HUES64 (cell line): Measurements from ENCODE around the gene MRPL17.

Source experiments
- H3K27ac ChIP-seq: 2 replicates; pipeline ENCODE4 v1.7.0; 2013; ENCODE audit warnings: low read depth, low read length, inconsistent platforms
- H3K27me3 ChIP-seq: 2 replicates; pipeline ENCODE4 v1.6.1; 2013; ENCODE audit warnings: mild to moderate bottlenecking, low read length; ENCODE audit not compliant: insufficient read depth
- H3K36me3 ChIP-seq: 2 replicates; pipeline ENCODE4 v1.6.1; 2013; ENCODE audit warnings: mild to moderate bottlenecking, low read length; ENCODE audit not compliant: insufficient read depth
- H3K4me1 ChIP-seq: 2 replicates; pipeline ENCODE4 v1.6.1; 2013; ENCODE audit warnings: mild to moderate bottlenecking, low read length, moderate library complexity; ENCODE audit not compliant: insufficient read depth
- H3K4me3 ChIP-seq: 2 replicates; pipeline ENCODE4 v1.5.1; 2013; ENCODE audit warnings: mild to moderate bottlenecking, low read length, moderate library complexity
- H3K9ac ChIP-seq: 2 replicates; pipeline ENCODE4 v1.6.1; 2013; ENCODE audit warnings: mild to moderate bottlenecking, low read depth, low read length
- H3K9me3 ChIP-seq: 2 replicates; pipeline ENCODE4 v1.6.1; 2013; ENCODE audit warnings: low read depth, low read length; ENCODE audit not compliant: insufficient read depth
- WGBS: fragments of 150-250, 120-280 bp; methylation state at CpG from one replicate; pipeline ENCODE4 v1.1.7; 2013; ENCODE audit warnings: missing lambda C conversion rate; 5-methylcytosine and 5-hydroxymethylcytosine counted together

Gene MRPL17

GRCh38 chr11:6640985-6641701 is 42.0 kb downstream of the MRPL17 start:
- Histone ChIP-seq H3K4me1 (no peaks in the 10 kb centered on the region), H3K9ac (no peak overlapping the region), H3K4me3 (no peak overlapping the region), H3K9me3 (no peaks in the 10 kb centered on the region), H3K27ac (no peak overlapping the region), H3K27me3 (no peaks in the 10 kb centered on the region), H3K36me3 (no peaks in the 10 kb centered on the region)
- WGBS = 96% methylated on average over 26 of the region's 26 CpGs

DNA sequence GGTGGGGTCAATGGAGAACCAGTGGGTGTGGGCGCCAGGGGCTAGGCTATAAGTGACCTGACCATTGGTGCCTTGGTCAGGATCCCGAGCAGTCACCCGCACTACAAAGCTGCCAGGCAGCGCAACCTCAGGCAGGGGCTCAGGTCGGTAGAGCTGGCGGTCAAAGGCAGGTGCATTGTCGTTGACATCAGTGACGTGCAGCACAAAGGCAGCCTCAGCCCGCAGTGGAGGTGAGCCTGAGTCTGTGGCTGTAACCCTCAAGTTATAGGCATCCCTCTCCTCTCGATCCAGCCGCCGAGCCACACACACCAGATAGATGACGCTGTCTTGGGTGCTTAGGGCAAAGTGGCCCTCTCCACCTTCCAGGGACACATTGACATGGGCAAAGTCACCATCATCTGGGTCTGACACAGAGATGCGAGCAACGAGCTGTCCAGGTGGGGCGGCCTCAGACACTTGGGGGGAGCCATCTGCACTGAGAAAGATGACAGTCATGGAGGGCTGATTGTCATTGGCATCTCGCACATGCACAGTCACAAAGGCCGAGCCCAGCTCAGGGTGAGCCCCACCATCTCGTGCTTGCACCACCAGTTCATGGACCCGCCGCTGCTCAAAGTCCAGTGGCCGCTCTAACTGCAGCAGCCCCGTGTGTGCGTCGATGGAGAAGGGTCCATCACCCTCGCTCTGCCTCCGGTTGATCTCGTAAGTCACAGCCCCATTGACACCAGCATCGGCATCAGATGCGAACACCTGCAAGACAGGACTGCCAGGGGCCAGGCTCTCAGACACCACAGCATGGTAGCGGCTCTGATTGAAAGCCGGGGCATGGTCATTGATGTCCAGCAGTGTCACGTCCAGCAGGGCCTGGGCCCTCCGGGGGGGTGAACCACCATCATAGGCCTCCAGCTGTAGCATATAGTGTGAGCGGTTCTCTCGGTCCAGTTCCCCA is 42.8 kb downstream of the MRPL17 start:
- no peaks in the 10 kb centered on the region for H3K4me1 ChIP-seq
- H3K9ac ChIP-seq = no peak overlapping the region
- 96% methylated on average over 36 of the region's 36 CpGs for WGBS
- no peaks in the 10 kb centered on the region for H3K9me3 ChIP-seq
- H3K36me3 ChIP-seq = no peaks in the 10 kb centered on the region
- no peak overlapping the region for H3K4me3 ChIP-seq
- H3K27ac ChIP-seq = no peak overlapping the region
- no peaks in the 10 kb centered on the region for H3K27me3 ChIP-seq

DNA sequence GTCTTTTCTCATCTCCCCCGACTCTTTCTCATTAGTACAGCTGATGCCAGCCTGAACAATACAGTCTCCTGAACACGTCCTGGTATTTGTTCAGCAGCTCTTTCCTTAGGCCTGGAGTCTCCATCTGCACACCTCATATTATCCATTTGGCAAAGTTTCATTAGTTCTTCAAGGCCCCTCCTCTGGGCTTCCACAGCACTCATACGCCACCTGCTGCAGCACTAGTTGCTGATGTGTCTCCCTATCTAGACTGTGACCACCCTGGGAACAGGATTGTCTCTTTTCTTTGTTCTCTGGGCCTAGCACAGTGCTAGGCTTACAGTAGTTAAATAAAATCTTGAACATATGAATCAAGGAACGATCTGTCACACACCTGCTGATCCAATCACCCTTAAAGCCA is 44.7 kb downstream of the MRPL17 start:
- H3K9ac ChIP-seq = no peak overlapping the region
- no peak overlapping the region for H3K4me3 ChIP-seq
- H3K27me3 ChIP-seq = no peaks in the 10 kb centered on the region
- H3K27ac ChIP-seq = no peak overlapping the region
- H3K4me1 ChIP-seq = no peaks in the 10 kb centered on the region
- H3K36me3 ChIP-seq = no peaks in the 10 kb centered on the region
- WGBS = 88% methylated on average over 4 of the region's 4 CpGs
- no peaks in the 10 kb centered on the region for H3K9me3 ChIP-seq

DNA sequence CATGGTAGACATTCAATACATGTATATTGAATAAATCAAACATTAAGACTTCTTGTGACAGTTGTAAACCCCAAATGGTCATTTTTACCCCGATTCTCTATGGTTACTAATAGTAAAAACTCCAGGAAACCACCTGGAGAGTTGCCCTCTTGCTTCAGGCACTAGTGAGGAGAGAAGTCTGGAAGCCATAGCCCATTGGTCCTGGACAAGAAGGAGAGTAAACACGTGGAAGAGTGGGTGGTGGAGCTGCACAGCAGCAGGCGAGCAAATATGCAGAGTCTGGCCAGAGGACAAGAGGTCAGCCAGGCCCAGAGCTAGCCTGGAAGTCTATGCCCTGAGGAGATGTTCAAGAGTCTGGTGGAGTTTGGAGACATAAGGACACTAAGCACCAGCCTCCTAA is 45.3 kb downstream of the MRPL17 start:
- H3K4me1 ChIP-seq = no peaks in the 10 kb centered on the region
- no peak overlapping the region for H3K9ac ChIP-seq
- no peak overlapping the region for H3K4me3 ChIP-seq
- no peaks in the 10 kb centered on the region for H3K27me3 ChIP-seq
- no peaks in the 10 kb centered on the region for H3K9me3 ChIP-seq
- no peaks in the 10 kb centered on the region for H3K36me3 ChIP-seq
- no peak overlapping the region for H3K27ac ChIP-seq
- 79% methylated on average over 3 of the region's 3 CpGs for WGBS

GRCh38 chr11:6636480-6636879 is 46.7 kb downstream of the MRPL17 start:
- no peak overlapping the region for H3K9ac ChIP-seq
- no peak overlapping the region for H3K27ac ChIP-seq
- no peaks in the 10 kb centered on the region for H3K36me3 ChIP-seq
- no peaks in the 10 kb centered on the region for H3K9me3 ChIP-seq
- H3K27me3 ChIP-seq = peaks cover 8% of the 10 kb centered on the region
- H3K4me1 ChIP-seq = no peaks in the 10 kb centered on the region
- H3K4me3 ChIP-seq = no peak overlapping the region
- 89% methylated on average over 3 of the region's 3 CpGs for WGBS

DNA sequence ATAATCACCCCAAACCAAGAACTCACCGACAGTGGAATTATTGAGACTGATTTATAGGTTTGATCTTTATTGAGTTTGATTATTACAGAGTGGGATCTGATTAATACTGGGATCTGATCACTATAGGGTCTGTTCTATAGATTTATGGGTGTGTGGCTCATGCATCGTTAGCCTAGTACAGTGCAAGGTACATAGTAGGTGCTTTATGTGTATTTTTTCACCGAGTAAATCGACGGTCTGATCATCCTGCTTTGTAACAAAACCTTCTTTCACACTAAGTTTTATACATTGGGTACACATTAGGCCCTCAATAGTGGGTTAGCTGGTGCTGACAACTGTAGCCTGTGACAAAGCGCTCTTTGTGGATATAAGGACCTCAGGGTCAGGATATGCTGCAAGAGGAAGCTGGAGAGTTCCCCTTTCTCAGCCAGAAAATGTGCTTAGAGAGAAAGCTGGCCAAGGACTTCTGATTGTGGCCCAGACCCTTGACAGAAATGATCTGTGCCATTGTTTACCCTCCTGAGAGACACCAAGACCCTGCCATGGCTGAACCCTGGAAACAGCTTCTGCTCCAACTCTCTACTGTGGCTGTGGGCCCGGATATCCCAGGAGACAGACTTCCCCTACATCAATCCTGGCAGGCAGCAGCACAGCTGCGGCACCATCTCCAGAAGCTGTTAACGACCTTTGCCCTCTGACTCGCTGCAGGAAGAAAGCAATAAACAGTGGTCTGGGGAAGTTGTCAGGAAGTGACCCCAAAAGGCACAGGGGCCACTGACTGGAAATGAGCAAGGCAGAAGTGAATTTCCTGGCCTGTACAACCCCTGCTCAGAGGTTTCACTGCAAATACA is 47.8 kb downstream of the MRPL17 start:
- Histone ChIP-seq H3K9ac (no peak overlapping the region), H3K4me3 (no peak overlapping the region), H3K4me1 (no peaks in the 10 kb centered on the region; the same call in 1 of the 2 replicates), H3K36me3 (no peaks in the 10 kb centered on the region), H3K9me3 (no peaks in the 10 kb centered on the region), H3K27me3 (peaks cover 20% of the 10 kb centered on the region), H3K27ac (no peak overlapping the region)
- 73% methylated on average over 8 of the region's 10 CpGs for WGBS

DNA sequence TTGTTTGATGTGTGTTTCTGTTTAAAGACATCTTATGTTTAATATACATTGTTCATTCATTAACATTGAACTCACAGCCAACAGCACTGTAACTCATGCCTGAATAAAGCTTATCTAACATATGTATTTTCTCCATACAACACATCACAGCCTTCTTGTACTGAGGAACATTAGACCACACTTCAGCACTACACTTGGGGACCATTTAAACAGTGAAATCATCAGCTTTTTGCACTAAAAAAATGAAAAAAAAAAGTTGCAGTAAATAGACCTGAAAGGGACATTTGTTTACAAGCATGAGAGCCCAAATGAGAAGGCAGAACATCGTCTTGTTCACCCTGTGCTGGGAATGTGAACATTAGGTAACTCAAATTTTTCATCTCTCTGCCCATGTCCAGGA is 48.6 kb downstream of the MRPL17 start:
- Histone ChIP-seq H3K4me3 (no peak overlapping the region), H3K9me3 (no peaks in the 10 kb centered on the region), H3K4me1 (no peaks in the 10 kb centered on the region; the same call in 1 of the 2 replicates), H3K9ac (no peak overlapping the region), H3K36me3 (no peaks in the 10 kb centered on the region), H3K27ac (no peak overlapping the region), H3K27me3 (peaks cover 28% of the 10 kb centered on the region)
- 82% methylated on average over 1 of the region's 1 CpG for WGBS

GRCh38 chr11:6633422-6634408 is 49.4 kb downstream of the MRPL17 start:
- Histone ChIP-seq H3K4me3 (no peak overlapping the region), H3K9ac (no peak overlapping the region), H3K9me3 (no peaks in the 10 kb centered on the region), H3K36me3 (peaks cover 5% of the 10 kb centered on the region; the same call in 1 of the 2 replicates), H3K4me1 (no peaks in the 10 kb centered on the region; the same call in 1 of the 2 replicates), H3K27me3 (peaks cover 36% of the 10 kb centered on the region), H3K27ac (no peak overlapping the region)
- 94% methylated on average over 16 of the region's 16 CpGs for WGBS

DNA sequence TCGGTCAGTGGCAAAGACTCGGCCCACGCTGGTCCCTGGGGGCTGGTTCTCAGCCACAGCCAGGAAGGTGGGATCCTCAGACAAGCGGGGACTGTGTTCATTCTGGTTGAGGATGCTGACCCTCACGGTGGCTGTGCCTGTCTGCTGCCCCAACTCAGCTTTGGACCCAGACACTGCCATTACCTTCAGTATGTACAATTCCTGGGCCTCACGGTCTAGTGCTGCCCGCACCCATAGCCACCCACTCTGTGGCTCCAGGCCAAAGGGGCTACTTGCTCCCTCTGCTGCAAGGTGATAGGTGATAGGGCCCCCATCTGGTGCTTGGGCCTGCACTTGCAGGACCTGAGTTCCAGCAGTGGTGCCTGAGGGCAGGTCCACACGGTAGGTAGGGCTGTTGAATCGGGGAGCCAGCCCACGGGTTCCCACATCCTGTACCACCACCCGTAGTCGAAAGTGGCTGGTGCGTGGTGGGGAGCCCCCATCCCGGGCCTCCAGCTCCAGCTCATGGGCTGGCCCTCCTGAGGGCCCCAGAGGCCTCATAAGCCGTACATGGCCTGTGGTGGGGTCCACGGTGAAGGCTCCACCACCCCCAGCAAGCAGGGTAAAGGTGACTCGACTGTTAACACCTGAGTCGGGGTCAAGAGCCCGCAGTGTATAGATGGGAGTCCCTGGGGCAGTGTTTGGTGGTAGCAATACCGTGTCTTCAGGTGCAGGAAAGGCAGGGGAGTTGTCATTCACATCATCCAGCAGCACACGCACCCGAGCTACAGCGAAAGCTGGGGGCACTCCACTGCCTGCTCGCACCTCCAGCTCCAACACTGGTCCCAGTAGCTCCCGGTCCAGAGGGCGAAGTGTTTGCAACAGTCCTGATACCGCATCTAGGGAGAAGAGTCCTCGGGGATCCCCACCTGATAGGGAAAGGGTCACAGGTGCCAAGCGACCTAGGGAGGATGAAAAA is 50.7 kb downstream of the MRPL17 start:
- Histone ChIP-seq H3K27ac (no peak overlapping the region), H3K27me3 (peaks cover 40% of the 10 kb centered on the region), H3K4me3 (no peak overlapping the region), H3K36me3 (peaks cover 7% of the 10 kb centered on the region; the same call in 1 of the 2 replicates), H3K9ac (no peak overlapping the region), H3K9me3 (no peaks in the 10 kb centered on the region), H3K4me1 (no peaks in the 10 kb centered on the region; the same call in 1 of the 2 replicates)
- WGBS = 96% methylated on average over 29 of the region's 29 CpGs
